Hematopoietic multipotent progenitor cell treated with erythropoietin and hydrocortisone succinate and interleukin-3 and kit ligand, for 8 days (in vitro differentiated cells): ENCODE results near the gene IST1.
"Not testable (repeated sequence)": the region's sequence is repeated elsewhere in the genome, so short reads cannot be mapped to it uniquely, and the experiment has no call there.

Experiments used
- DNase-seq: peaks from one replicate; pipeline ENCODE4 v3.0.0-alpha.2; 2015

IST1 gene

DNA sequence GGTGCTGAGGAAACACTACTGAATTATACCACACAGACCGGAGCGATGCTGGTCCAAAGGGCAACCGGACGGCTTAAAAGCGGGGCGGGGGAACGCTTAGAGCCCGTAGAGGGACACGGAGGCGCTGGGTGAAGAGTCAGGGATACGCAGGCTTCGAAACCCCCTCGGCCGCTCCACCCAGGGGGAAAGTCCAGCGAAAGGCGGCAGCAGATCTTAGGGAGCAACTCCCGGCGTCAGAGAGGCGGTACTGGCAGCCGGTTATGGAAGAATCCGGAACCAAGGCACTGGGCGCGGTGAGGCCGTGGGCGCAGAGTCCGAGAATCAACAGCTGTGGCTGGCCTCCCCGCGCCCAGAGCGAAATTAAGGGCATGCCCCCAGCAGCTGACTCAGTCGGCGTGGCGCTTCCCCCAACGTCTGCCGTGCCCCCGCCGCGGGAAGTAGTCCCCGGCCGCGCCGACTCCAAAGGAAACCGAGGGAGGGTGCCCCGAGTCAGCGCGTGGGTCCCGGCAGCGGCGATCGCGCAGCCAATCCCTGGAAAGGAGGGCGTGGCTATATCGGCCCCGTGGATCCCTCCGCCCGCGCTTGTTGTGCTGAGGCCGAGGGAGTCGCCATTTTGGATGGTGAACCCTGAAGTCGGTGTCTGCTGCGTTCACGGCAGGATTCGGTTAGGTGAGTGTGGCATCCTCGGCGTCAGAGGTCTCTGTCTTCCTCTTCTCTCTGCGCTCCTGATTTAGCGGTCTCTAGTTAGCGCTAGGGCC lies at the start of gene IST1:
Gene IST1, plus strand, starts transcription at position 611 of the 758 bp plus-strand sequence. CDS start 20,110 bp downstream, outside the sequence.
- DNase-seq, result peak; percentile 97

DNA sequence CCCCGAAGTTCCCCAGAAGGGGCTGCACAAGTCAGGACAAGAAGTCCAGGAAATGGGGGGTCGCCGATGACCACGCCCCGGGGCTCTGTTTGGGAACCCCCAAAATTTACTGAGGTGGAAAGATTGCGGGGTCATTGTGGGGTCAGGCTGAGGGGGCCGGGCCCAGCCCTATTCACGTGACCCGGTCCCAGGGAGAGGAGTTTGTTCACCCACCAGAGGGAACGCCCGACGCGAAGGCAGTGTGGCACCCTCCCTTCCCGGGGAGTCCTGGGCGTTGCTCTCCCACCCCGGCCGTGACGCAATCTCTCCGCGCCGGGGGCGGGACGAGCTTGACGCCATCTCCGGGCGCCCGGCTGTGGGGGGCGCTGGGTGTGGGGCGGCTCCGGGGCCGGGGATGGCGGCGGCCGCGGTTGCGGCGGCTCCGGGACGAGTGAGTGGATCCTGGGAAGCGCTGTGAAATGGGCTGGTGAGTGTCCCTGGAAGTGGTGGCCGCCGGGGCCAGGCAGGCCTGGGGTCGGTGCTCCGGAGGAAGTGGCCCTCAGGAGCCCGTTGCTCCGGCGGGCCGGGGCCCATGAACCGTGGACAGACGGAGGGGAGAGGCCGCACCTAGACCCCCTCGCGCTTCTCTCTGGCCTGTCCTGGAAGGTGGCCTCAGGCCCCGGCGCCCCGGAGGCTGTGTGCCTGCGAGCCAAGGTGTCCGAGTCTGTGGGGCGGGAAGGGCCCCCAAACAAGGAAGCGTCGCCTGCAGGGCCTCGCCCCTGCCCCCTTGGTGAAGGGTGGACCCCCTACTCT lies 49.5 kb upstream of the IST1 start, which contains the start of gene ATXN1L:
Gene ATXN1L, plus strand, starts transcription at position 338 of the 792 bp plus-strand sequence. CDS start 3,765 bp downstream, outside the sequence.
- DNase-seq, result peak; percentile 95

DNA sequence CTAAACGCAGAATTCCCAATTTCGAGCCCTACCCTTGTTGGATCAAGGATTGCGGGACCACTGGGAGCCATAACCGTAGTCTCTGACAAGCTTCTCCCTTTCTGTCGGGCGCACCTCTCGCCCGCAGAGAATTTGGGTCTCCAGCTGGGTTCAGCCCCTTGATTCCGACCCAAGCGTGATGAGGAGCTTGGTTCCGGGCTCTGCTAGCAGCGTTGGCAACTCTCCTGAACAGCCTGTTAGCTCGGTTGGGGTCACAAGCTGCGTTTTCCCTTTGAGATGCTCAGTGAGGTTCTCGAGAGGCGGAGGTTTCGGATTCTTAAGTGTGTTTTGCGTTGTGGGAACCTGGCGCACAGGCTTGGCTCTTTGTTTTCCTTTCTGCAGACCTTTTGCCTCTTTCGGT lies 48.9 kb upstream of the IST1 start:
- peak; percentile 25 for DNase-seq

DNA sequence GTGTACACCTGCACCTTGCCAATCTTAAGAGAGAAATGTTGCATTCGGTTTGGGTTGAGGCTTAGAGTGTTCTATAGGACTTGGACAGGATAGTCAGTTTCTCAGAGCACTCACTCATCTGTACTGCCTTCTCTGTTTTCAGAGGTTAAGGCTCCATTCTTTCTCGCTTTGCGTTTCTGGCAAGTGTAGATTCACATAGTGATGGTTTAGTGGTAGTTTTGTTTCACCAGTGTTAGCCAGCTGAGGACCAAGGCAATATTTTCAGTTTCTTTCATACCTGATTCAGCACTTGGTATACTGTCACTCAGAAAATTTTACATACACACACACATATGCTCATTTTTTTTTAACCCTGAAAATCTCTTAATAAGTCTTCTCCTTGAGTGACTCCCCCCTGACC lies 48.2 kb upstream of the IST1 start:
- DNase-seq, result no peak

DNA sequence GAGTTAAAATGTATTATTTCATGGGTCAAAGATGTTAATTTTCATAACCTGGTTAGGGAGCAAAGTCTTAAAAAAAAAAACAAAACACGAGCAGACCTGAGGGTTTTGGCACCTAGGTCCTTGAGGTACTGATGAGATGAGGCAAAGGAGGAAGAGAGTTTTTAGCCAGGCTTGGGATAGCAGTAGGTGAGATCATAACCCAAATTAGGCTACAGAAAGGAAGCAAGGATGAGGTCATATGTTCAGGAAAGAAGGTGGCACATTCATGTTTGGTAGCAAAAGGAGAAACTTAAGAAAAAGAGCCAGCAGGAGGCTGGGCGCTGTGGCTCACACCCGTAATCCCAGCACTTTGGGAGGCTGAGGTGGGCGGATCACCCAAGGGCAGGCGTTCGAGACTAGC lies 46.7 kb upstream of the IST1 start:
- no peak for DNase-seq

DNA sequence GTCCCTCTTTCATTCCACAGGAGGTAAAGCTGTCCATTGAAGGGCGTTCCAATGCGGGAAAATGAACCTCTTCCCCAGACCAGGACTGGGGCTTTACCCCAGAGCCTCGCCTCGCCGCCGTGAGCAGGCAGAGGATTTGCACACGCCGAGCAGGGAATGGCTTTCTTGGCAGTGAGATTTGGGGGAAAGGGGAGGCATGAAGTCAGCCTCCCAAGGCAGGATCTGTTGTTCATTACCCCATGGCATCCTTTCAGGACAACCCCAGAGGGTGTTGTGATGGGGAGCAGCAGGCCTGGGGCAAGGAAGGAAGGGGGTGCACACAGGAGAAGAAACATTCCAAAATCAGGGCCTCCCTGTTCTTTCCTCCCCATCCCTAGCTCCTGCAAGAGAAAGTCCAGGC lies 43.6 kb upstream of the IST1 start:
- DNase-seq, result no peak

DNA sequence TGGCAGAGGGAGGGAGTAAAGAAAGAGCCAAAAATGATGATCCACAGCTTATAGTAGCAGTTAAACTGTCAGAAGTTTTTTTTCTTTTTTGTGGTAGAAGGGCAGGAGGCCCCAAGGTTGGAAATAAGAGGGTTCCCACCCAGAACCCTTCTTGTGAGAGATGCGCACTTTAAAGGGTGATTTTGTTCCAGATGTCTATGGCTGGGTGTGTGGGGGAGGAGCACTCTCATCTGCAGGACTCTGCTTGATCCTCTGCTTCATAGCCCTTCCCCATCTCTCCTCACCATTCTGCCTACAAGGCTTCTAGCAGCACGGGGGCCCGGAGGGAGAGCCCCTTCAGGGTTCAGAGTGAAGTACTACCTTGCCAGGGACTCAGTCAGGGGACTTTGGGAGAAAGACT lies 43.2 kb upstream of the IST1 start:
- DNase-seq, result no peak

DNA sequence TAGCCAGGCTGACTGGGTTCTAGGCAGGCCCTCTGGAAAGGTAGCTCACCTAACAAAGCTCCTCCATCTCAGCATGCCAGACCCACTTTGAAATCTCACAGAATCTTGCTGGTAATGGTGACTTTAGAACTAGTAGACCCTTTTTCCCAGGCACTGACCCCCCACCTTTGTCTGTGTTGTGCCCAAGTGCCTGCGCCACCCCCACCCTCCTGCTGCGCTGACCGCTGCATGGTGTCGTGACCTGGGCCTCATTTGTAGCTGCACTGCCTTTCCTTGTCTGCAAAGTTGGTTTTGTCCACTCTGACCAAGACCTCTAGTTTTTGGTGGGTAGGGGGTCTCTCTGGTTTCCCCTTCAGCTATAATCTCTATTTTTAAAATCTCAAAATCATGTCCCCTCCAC lies 42.8 kb upstream of the IST1 start:
- no peak for DNase-seq

DNA sequence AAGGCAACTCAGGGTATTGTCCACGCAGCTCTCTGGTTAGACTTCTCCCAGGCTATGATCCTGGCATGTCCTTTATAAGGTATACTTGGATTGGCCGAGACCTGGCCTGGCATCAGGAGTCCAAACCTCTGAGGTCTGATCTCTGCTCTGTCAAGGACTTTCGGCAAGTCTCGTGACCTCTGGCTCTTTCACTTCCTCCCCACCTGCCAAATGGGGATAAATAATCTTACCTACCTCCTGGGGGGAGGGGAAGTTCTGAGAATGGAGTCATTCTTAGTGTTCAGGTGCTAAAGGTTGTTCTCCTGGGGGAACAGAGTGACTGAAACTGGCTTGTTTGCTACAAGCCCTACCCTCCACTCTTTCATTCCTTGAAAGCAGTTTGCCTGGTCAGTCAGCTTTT lies 41.9 kb upstream of the IST1 start:
- no peak for DNase-seq

DNA sequence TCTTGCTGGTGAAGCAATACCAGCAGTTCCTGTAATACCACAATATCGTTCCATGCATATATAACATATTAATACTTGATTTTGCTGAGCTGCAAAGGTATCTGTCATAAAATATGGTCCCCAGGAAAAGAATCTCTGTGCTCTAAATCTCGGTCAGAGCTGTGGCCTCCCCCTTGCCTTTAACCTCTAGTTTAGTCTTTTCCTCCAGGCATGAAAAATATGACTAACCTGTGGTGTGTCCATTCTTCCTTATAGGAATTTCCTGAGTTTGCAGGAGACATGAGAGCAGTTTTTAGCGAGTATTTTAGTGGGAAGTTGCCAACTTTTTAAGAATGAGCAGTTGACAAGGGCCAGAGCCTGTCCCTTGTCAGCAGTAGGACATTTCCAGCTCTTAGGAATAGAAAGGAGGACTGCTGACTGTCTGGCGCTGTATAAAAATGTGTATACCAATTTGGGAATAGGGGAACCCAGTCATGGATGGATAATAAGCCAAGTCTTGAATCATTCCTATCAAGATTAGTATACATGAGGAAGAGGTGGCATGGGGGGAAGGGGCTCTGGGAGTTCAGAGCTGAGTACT lies 40.9 kb upstream of the IST1 start:
- DNase-seq, result no peak

DNA sequence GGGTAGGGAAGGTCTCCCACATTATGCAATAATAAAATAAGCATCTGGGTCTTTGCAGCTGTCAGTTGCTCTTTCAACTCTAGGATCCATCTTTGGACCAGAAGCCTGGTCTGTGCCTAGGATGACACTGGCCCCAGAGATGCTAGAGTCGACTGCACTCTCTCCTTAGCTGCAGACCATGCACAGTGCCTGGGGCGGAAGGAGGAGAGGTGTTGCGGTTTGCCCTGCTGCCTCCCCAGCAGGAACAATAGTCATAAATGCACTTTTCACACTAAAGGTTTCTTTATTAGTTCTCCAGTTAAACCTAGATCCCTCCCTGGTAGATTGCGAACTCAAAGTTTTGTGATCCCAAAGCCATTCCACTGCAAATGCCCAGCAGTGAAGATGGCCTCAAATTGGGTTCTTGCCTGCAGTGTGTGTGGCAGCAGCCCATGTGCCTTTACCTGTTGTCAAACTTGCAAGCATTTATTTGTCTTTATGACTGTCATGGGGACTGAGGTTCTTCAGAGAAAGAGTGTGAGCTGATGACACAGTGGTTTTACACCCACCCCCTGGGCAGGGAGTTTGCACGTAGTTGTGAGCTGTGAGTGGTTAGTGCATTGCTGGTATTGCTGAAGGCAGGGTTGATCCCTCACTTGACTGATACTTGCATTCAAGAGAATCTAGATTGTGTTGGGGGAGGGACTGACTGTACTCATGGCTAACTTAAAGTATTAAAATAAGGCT lies 39.2 kb upstream of the IST1 start:
- no peak for DNase-seq

DNA sequence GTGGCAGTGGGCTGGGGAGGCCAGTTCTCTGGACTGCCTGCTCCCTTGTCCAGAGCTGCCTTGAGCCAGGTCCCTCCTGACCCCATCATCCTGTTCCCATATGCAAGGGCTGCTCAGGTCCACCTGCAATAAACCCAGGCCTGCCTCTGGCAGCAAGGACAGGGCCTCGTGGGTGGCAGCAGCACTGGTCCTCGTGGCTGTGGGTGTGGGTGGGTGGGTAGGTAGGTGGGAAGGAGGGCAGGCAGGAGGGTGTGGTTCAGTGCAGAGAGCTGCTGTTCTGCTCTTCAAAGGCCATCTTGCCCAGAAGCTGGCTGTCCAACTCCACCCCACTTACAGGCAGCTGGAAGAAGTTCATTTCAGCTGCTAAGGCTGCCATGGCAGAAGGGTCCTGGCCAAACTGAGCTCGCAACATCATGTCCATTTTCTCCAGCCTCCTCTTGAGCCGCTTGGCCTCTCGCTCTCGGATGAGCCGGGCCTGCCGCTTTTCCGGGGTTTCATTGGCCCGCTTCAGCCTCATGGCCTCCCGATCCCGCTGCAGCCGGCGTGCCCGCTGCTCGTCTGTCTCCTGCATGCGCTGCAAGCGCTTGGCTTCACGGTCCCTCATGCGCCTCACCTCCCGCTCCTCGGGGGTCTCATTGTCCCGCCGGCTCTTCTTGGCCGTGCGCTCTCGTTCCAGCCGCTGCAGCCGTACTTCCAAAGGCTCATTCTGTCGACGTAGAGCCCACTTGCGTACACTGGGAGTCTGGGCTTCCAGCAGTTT lies 35.4 kb upstream of the IST1 start:
- DNase-seq, result no peak

DNA sequence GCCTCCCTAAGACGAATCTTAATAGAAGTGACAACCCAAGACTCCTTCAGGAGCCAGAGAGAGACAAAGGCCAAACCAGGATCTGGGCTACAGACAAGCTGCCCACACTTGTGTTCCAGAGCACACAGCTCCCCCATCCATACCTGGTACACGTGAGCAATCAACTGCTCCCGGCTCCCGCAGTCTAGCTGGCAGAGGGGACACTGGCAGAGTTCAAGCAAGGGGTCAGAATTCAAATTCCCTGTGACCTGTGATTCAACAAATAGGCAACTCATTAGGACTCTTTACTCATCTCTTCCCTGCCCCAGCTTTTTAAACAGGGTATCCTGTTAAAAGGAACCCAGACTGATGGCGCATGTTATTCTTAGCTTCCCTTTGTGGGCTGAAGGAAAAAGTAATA lies 31.3 kb upstream of the IST1 start:
- no peak for DNase-seq

DNA sequence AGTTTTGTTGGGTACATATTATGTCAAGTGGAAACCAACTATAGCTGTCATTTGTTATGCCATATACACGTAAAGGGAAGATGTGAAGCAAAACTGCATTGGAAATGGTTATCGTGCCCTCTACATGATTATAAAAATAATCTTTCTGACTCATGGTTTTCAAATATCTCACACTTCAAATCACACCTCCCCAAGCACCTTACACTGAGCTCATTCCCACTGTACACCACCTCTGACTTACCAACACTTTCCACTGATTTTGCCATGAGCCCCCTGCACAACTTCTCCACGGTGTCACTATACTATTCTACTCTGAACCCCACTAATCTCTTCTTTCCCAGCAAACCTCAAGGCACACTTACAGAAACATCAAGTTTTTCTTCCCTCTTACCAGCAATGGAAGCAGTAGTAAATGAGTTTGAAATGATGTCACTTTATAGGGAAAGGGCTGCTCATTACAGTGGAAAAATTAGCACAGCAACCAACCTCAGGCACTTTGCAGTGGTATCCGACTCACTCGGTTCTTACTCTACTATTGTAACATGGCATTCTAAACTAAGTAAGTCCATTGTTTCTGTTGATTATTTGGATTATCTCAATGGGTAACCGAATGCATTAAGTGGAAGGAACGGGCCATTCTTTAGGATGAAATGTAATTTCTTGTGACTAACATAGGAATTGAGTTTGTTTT lies 30.0 kb upstream of the IST1 start:
- DNase-seq, result no peak

DNA sequence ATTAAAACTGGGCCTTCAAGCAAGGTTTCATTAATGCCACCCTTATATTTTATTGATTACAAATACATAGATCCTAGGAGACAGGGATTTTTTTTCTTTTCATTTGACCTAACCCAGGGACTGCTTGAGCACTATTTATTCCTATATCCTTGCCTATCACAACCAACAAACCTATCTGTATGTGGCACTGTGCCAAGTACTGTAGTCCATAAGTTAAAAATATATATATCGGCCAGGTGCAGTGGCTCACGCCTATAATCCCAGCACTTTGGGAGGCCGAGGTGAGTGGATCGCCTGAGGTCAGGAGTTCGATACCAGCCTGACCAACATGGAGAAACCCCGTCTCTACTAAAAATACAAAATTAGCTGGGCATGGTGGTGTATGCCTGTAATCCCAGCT lies 28.2 kb upstream of the IST1 start:
- DNase-seq, result not testable (repeated sequence)

DNA sequence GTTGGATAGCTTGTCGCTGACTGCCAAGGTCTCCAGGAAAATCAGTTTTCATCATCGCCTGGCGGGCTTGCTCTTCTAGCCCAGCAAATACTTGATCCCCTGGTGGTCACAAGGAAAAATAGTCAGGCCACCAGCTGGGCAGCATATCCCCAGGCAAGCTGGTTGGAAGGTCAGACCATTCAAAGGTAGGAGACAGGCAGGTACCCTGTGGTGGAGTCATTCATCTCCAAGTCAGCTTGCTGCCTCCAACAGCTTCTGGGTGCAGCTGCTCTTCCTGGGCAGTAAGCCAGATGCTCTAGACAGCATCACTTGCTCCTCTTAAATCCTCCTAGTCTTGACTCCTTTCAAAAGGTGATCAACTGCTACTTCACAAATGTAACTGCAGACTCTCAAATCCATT lies 27.4 kb upstream of the IST1 start:
- DNase-seq, result no peak

DNA sequence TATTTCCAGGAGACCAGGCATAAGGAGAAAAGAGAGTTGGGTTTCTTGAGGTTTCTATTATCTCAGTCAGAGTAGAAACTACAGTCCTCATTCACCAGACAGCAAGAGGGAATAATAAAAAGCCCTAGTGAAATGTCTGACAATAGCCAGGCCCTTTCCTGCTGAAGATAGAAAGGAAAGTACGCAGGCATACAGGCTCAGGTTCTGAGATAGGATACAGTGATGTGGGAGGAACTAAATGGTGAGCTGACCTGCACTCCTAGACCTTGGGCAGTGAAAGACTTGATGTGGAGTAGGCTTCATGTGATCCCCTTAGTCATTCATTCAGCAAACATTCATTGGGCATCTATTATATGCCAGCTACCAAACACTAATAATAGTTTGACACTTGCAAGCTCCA lies 26.2 kb upstream of the IST1 start:
- DNase-seq, result no peak

DNA sequence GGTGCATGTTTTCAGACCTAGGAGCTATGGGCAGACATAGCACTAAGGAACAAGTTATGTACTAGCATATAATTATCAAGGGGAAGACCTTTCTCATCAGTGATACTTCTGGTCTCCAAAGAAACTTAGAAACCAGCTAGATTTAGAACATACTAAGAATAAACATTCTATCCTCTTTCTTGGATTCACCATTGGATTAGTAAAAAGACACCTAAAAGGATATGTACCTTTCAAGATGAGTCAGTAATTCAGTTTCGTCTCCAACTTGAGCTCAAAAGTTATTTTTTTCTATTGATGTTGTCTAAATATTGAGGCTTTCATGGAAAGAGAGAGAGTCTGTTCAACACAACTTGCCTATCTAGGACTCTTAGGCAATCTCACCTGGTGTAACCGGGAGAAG lies 24.5 kb upstream of the IST1 start:
- DNase-seq, result no peak

DNA sequence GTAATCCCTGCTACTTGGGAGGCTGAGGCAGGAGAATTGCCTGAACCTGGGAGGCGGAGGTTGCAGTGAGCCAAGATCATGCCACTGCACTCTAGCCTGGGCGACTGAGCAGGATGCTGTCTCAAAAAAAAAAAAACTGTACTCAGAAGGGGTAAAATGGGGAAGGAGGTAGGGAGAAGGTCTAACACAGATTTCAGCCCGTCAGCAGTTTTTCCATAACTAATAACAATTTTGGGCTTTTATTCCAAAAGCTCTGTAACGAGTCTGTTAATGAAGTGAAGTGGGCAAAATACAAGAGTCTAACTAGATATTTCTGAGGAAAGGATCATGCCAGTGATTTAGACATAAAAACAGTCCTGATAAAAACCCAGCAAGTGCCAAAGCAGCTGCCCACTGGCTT lies 22.1 kb upstream of the IST1 start:
- no peak for DNase-seq

DNA sequence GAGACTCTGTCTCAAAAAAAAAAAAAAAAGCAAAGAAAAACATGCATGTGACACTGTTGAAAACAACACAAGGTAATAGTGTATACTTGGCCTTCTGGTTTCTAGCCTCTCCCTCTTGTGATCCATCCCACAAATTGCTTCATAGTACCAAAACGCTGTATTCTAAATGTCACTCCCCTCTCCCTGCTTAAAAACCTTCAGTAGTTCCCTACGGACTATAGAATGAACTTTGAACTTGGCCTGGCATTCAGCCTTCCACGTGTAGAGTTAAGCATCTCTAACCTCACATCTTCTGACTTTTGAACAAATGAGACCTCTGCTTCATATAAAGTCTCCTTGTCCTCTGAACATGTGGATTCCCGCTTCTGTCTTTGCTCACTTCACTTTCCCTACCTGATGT lies 16.4 kb upstream of the IST1 start:
- DNase-seq, result no peak

DNA sequence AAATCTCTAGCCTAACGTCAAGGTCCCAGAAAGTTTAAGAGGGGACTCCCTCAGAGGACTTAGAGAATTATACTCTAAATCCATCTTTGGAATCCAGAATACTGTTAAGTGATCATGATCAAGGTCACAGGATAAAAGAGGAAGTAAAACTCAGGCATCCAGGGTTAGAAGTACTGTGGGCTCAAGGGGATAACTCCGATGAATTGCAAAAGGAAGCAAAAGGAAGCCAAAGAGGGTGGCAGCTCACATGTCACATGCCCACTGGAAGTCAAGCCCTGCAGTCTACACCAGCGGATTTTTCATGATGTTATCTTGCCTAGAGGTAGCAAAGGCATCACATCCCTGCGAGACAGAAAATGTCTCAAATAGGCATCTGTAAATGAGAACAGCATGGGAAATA lies 15.2 kb upstream of the IST1 start:
- DNase-seq, result no peak
